Liver (tissue), 9 donors: ENCODE data around the gene TTC24. TPM values are rescaled to one million over a fixed set of nuclear protein-coding genes. Genes with fewer than 3 reads are reported as not detected.

ENCODE experiments used
- DNase-seq: peaks from one replicate; pipeline ENCODE4 v3.0.0-alpha.2; 2017; ENCODE audit warnings: low spot score
- H3K27ac ChIP-seq, 2 donors: one replicate each; pipeline ENCODE4 v1.7.0; 2013; ENCODE audit warnings: inconsistent platforms in 2 of 2, low read length in 2 of 2, control low read depth in 1 of 2, low read depth in 1 of 2, mild to moderate bottlenecking in 1 of 2
- H3K27me3 ChIP-seq, 4 donors: one replicate each; pipeline versions ENCODE4 v1.6.1 to v1.7.0; 2013; ENCODE audit warnings: low read length in 3 of 4, inconsistent platforms in 1 of 4, mild to moderate bottlenecking in 1 of 4, moderate library complexity in 1 of 4; ENCODE audit not compliant: control insufficient read depth in 4 of 4, insufficient read depth in 4 of 4
- H3K36me3 ChIP-seq, 4 donors: one replicate each; pipeline versions ENCODE4 v1.6.1 to v1.7.0; 2013; ENCODE audit warnings: low read length in 3 of 4, mild to moderate bottlenecking in 3 of 4, low read depth in 1 of 4, moderate library complexity in 1 of 4; ENCODE audit not compliant: control insufficient read depth in 4 of 4, insufficient read depth in 3 of 4
- H3K4me1 ChIP-seq, 4 donors: one replicate each; pipeline versions ENCODE4 v1.6.1 to v1.7.0; 2013; ENCODE audit warnings: low read length in 3 of 4, mild to moderate bottlenecking in 3 of 4, moderate library complexity in 1 of 4; ENCODE audit not compliant: control insufficient read depth in 4 of 4, insufficient read depth in 4 of 4
- H3K4me3 ChIP-seq, 3 donors: one replicate each; pipeline versions ENCODE4 v1.6.1 to v1.7.0; 2013; ENCODE audit warnings: low read length in 3 of 3, control low read depth in 1 of 3, low read depth in 1 of 3, mild to moderate bottlenecking in 1 of 3
- H3K9ac ChIP-seq, 2 donors: one replicate each; pipeline ENCODE4 v1.7.0; 2013; ENCODE audit warnings: low read length in 2 of 2, mild to moderate bottlenecking in 2 of 2, moderate library complexity in 2 of 2, control low read depth in 1 of 2, low read depth in 1 of 2
- H3K9me3 ChIP-seq, 4 donors: one replicate each; pipeline versions ENCODE4 v1.6.1 to v1.7.0; 2013; ENCODE audit warnings: low read length in 3 of 4; ENCODE audit not compliant: control insufficient read depth in 4 of 4
- EGR1 ChIP-seq, 2 donors: IDR thresholded peaks; 2 replicates each; pipeline ENCODE4 v1.6.1; 2016 to 2018; ENCODE audit warnings: antibody characterized with exemption in 2 of 2, low read depth in 2 of 2
- FOXA1 ChIP-seq: IDR thresholded peaks from 2 replicates; pipeline ENCODE4 v1.6.1; 2016; ENCODE audit warnings: antibody characterized with exemption
- FOXA2 ChIP-seq: IDR thresholded peaks from 2 replicates; pipeline ENCODE4 v1.6.1; 2016; ENCODE audit warnings: antibody characterized with exemption
- GABPA ChIP-seq, 2 donors: IDR thresholded peaks in 1 of 2; conservative IDR thresholded peaks in 1 of 2; 2 replicates each; pipeline ENCODE4 v1.6.1; 2016; ENCODE audit warnings: antibody characterized with exemption in 2 of 2, mild to moderate bottlenecking in 1 of 2, moderate library complexity in 1 of 2
- HNF4A ChIP-seq, 2 donors: conservative IDR thresholded peaks; 2 replicates each; pipeline ENCODE4 v1.6.1; 2016; ENCODE audit warnings: antibody characterized with exemption in 2 of 2, mild to moderate bottlenecking in 2 of 2
- HNF4G ChIP-seq: IDR thresholded peaks from 2 replicates; pipeline ENCODE4 v1.6.1; 2016; ENCODE audit warnings: antibody characterized with exemption
- JUND ChIP-seq, 2 donors: IDR thresholded peaks; 2 replicates each; pipeline ENCODE4 v1.6.1; 2016; ENCODE audit warnings: antibody characterized with exemption in 2 of 2
- NR2F2 ChIP-seq: IDR thresholded peaks from 2 replicates; pipeline ENCODE4 v1.6.1; 2016; ENCODE audit warnings: antibody characterized with exemption
- RAD21 ChIP-seq, 2 donors: IDR thresholded peaks; 2 replicates each; pipeline ENCODE4 v1.6.1; 2016; ENCODE audit warnings: antibody characterized with exemption in 2 of 2, mild to moderate bottlenecking in 2 of 2
- RXRA ChIP-seq, 2 donors: IDR thresholded peaks; 2 replicates each; pipeline ENCODE4 v1.6.1; 2017 to 2018; ENCODE audit warnings: antibody characterized with exemption in 2 of 2, mild to moderate bottlenecking in 1 of 2
- SP1 ChIP-seq: IDR thresholded peaks from 2 replicates; pipeline ENCODE4 v1.6.1; 2018; ENCODE audit warnings: antibody characterized with exemption, mild to moderate bottlenecking
- TAF1 ChIP-seq: conservative IDR thresholded peaks from 2 replicates; pipeline ENCODE4 v1.6.1; 2016; ENCODE audit warnings: antibody characterized with exemption, mild to moderate bottlenecking
- YY1 ChIP-seq: IDR thresholded peaks from 2 replicates; pipeline ENCODE4 v1.6.1; 2016; ENCODE audit warnings: antibody characterized with exemption, mild to moderate bottlenecking
- WGBS: extraction: QIAGEN DNeasy Blood & Tissue Kit; methylation state at CpG from one replicate; pipeline ENCODE4 v1.1.7; 2013; 5-methylcytosine and 5-hydroxymethylcytosine counted together
- polyA plus RNA-seq, 2 donors: library from polyadenylated mRNA; stranded (reverse) in 1 of 2; unstranded in 1 of 2; fragments of 200-250 nt in 1 of 2; fragments of >200 nt in 1 of 2; fragmentation: Nextera tagmentation in 1 of 2; extraction: Ambion mirVana in 1 of 2; gene quantifications; one replicate each; pipeline versions ENCODE4 v1.2.1 to v1.2.3, GENCODE V29; 2013 to 2015
- total RNA-seq, 2 donors: library from RNA; depleted of rRNA; stranded (reverse); fragments of >200 nt; gene quantifications; one replicate each; pipeline ENCODE4 v1.2.3, GENCODE V29; 2014
- TF ChIP-seq, protein P1 (sequence below): IDR thresholded peaks from 2 replicates; pipeline ENCODE4 v1.6.1; 2016; ENCODE audit warnings: antibody characterized with exemption
- TF ChIP-seq, protein P2 (sequence below): IDR thresholded peaks from 2 replicates; pipeline ENCODE4 v1.6.1; 2016; ENCODE audit warnings: antibody characterized with exemption, mild to moderate bottlenecking
- TF ChIP-seq, protein P3 (sequence below): IDR thresholded peaks from 2 replicates; pipeline ENCODE4 v1.6.1; 2016; ENCODE audit warnings: antibody characterized with exemption
- TF ChIP-seq, protein P4 (sequence below): fragments of 150-350 bp; IDR thresholded peaks from 2 replicates; pipeline ENCODE4 v1.5.1; 2017; ENCODE audit warnings: improper control_type of control experiment, low read depth, low read length; ENCODE audit not compliant: missing input control
- TF ChIP-seq, protein P5 (sequence below): IDR thresholded peaks from 2 replicates; pipeline ENCODE4 v1.6.1; 2016; ENCODE audit warnings: antibody characterized with exemption
- donor health status: healthy.
- donor health status: healthy.
- donor health status: healthy.
- donor health status: healthy.
- donor health status: healthy.

Gene TTC24
- total and polyA plus RNA-seq, 4 donors = 0.08 to 0.14 (median 0.10) TPM; not detected in 1

DNA sequence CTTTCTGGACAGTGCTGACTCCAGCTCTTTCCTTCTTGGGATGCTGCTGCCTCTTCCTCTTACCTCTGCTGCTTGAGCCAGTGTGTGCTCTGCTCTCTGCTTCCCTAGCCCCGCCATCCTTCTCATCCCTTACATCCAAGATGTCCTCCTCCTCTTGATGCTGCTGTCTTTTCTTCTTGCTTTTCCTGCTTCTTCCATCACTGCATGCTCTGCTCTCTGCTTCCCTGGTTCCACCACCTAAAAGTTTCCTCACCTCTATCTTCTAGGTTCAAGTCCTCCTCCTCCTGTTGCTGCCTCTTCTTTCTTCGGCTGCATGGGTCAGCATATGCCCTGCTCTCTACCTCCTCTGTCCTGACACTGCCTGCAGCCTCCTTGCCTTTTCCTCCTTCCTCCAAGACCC lies 15.5 kb downstream of the TTC24 start:
- no peak overlapping the region for H3K27ac ChIP-seq
- H3K36me3 ChIP-seq = peaks cover 7 to 38% (median 17%) of the 10 kb centered on the region in 4 donors
- peaks cover 3 to 19% (median 9%) of the 10 kb centered on the region in 4 donors for H3K4me1 ChIP-seq
- 94% methylated on average over 2 of the region's 2 CpGs for WGBS
- H3K9me3 ChIP-seq = no peaks in the 10 kb centered on the region
- H3K27me3 ChIP-seq = no peaks in the 10 kb centered on the region
- no peak for TF ChIP-seq EGR1 (IDR thresholded peaks at IDR 0.05; ENCODE audit: low read depth in 2 of 2)
- no peak for TF ChIP-seq JUND (IDR thresholded peaks at IDR 0.05)
- no peak for TF ChIP-seq TAF1
- TF ChIP-seq, protein P1, sequence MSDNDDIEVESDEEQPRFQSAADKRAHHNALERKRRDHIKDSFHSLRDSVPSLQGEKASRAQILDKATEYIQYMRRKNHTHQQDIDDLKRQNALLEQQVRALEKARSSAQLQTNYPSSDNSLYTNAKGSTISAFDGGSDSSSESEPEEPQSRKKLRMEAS = no peak
- TF ChIP-seq, protein P2, sequence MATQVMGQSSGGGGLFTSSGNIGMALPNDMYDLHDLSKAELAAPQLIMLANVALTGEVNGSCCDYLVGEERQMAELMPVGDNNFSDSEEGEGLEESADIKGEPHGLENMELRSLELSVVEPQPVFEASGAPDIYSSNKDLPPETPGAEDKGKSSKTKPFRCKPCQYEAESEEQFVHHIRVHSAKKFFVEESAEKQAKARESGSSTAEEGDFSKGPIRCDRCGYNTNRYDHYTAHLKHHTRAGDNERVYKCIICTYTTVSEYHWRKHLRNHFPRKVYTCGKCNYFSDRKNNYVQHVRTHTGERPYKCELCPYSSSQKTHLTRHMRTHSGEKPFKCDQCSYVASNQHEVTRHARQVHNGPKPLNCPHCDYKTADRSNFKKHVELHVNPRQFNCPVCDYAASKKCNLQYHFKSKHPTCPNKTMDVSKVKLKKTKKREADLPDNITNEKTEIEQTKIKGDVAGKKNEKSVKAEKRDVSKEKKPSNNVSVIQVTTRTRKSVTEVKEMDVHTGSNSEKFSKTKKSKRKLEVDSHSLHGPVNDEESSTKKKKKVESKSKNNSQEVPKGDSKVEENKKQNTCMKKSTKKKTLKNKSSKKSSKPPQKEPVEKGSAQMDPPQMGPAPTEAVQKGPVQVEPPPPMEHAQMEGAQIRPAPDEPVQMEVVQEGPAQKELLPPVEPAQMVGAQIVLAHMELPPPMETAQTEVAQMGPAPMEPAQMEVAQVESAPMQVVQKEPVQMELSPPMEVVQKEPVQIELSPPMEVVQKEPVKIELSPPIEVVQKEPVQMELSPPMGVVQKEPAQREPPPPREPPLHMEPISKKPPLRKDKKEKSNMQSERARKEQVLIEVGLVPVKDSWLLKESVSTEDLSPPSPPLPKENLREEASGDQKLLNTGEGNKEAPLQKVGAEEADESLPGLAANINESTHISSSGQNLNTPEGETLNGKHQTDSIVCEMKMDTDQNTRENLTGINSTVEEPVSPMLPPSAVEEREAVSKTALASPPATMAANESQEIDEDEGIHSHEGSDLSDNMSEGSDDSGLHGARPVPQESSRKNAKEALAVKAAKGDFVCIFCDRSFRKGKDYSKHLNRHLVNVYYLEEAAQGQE = no peak
- no peak for TF ChIP-seq SP1
- TF ChIP-seq, protein P3, sequence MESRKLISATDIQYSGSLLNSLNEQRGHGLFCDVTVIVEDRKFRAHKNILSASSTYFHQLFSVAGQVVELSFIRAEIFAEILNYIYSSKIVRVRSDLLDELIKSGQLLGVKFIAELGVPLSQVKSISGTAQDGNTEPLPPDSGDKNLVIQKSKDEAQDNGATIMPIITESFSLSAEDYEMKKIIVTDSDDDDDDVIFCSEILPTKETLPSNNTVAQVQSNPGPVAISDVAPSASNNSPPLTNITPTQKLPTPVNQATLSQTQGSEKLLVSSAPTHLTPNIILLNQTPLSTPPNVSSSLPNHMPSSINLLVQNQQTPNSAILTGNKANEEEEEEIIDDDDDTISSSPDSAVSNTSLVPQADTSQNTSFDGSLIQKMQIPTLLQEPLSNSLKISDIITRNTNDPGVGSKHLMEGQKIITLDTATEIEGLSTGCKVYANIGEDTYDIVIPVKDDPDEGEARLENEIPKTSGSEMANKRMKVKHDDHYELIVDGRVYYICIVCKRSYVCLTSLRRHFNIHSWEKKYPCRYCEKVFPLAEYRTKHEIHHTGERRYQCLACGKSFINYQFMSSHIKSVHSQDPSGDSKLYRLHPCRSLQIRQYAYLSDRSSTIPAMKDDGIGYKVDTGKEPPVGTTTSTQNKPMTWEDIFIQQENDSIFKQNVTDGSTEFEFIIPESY = no peak
- TF ChIP-seq RXRA (IDR thresholded peaks at IDR 0.05) = no peak
- TF ChIP-seq NR2F2 = no peak
- TF ChIP-seq, protein P4, sequence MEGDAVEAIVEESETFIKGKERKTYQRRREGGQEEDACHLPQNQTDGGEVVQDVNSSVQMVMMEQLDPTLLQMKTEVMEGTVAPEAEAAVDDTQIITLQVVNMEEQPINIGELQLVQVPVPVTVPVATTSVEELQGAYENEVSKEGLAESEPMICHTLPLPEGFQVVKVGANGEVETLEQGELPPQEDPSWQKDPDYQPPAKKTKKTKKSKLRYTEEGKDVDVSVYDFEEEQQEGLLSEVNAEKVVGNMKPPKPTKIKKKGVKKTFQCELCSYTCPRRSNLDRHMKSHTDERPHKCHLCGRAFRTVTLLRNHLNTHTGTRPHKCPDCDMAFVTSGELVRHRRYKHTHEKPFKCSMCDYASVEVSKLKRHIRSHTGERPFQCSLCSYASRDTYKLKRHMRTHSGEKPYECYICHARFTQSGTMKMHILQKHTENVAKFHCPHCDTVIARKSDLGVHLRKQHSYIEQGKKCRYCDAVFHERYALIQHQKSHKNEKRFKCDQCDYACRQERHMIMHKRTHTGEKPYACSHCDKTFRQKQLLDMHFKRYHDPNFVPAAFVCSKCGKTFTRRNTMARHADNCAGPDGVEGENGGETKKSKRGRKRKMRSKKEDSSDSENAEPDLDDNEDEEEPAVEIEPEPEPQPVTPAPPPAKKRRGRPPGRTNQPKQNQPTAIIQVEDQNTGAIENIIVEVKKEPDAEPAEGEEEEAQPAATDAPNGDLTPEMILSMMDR = no peak
- no peak for TF ChIP-seq FOXA1
- TF ChIP-seq HNF4G = no peak
- no peak for TF ChIP-seq RAD21 (IDR thresholded peaks at IDR 0.05)
- TF ChIP-seq HNF4A (conservative IDR thresholded peaks at IDR 0.05) = no peak
- no peak for TF ChIP-seq YY1
- no peak for TF ChIP-seq FOXA2
- TF ChIP-seq GABPA (IDR thresholded peaks at IDR 0.05 in 1 of 2, conservative IDR thresholded peaks at IDR 0.05 in 1 of 2) = no peak
- TF ChIP-seq, protein P5, sequence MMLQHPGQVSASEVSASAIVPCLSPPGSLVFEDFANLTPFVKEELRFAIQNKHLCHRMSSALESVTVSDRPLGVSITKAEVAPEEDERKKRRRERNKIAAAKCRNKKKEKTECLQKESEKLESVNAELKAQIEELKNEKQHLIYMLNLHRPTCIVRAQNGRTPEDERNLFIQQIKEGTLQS = no peak
- DNase-seq = no peak
- no peak overlapping the region for H3K9ac ChIP-seq
- no peak overlapping the region for H3K4me3 ChIP-seq
